Limb (tissue), 2 donors: ENCODE results near the gene MVP.

Experiments
- DNase-seq, 2 donors: peaks; one replicate each; pipeline ENCODE4 v3.0.0-alpha.2; 2016; ENCODE audit errors: extremely low spot score in 2 of 2

Gene MVP

GRCh38 chr16:29841631-29842030, 21.4 kb downstream of the MVP start:
- DNase-seq = no peak

- no peak for DNase-seq
Observed at GRCh38 chr16:29842732-29843346, 22.6 kb downstream of the MVP start.

- no peak for DNase-seq
Observed at GRCh38 chr16:29843931-29844330, 23.7 kb downstream of the MVP start.

GRCh38 chr16:29844575-29845331, 24.5 kb downstream of the MVP start:
- no peak for DNase-seq

- DNase-seq = no peak
Observed at GRCh38 chr16:29845656-29846055, 25.4 kb downstream of the MVP start.

- peak in 1 of 2 donors; percentile 69 for DNase-seq
Observed at GRCh38 chr16:29848420-29849297, 28.4 kb downstream of the MVP start.

- no peak for DNase-seq
Observed at GRCh38 chr16:29849505-29849904, 29.2 kb downstream of the MVP start.

GRCh38 chr16:29850998-29851397, 30.7 kb downstream of the MVP start:
- no peak for DNase-seq

GRCh38 chr16:29852654-29853053, 32.4 kb downstream of the MVP start:
- DNase-seq = no peak

GRCh38 chr16:29854520-29855100, 34.3 kb downstream of the MVP start:
- DNase-seq = no peak

- no peak for DNase-seq
Observed at GRCh38 chr16:29857133-29857760, 37.0 kb downstream of the MVP start.

GRCh38 chr16:29858149-29858849, 38.0 kb downstream of the MVP start:
- no peak for DNase-seq

- no peak for DNase-seq
Observed at GRCh38 chr16:29858974-29859373, 38.7 kb downstream of the MVP start.

- no peak for DNase-seq
Observed at GRCh38 chr16:29860218-29860617, 40.0 kb downstream of the MVP start.

GRCh38 chr16:29862383-29862883, 42.2 kb downstream of the MVP start:
- no peak for DNase-seq

- DNase-seq = peak; percentile 94 to 98
Observed at GRCh38 chr16:29862884-29863668, 42.8 kb downstream of the MVP start, which contains the start of gene CDIPT. CDIPT (minus strand) TSS chr16:29863226; CDS start chr16:29862857, 369 bp downstream.

GRCh38 chr16:29863669-29863984, 43.4 kb downstream of the MVP start:
- DNase-seq = no peak

GRCh38 chr16:29864205-29864604, 43.9 kb downstream of the MVP start:
- DNase-seq = no peak

GRCh38 chr16:29868396-29869009, 48.2 kb downstream of the MVP start:
- DNase-seq = no peak
